ENCODE measurements around the gene ESPNL. TPM values are rescaled to one million over a fixed set of nuclear protein-coding genes. Genes with fewer than 3 reads are reported as not detected.
A peak's percentile ranks its signal among the peaks of the same experiment; 100 is the strongest.

The ESPNL gene
- polyA plus RNA-seq, 1 donor (not counting 4 experiments of a cell fraction or from before 2014, with no cell fraction given), result 0.16 TPM

DNA sequence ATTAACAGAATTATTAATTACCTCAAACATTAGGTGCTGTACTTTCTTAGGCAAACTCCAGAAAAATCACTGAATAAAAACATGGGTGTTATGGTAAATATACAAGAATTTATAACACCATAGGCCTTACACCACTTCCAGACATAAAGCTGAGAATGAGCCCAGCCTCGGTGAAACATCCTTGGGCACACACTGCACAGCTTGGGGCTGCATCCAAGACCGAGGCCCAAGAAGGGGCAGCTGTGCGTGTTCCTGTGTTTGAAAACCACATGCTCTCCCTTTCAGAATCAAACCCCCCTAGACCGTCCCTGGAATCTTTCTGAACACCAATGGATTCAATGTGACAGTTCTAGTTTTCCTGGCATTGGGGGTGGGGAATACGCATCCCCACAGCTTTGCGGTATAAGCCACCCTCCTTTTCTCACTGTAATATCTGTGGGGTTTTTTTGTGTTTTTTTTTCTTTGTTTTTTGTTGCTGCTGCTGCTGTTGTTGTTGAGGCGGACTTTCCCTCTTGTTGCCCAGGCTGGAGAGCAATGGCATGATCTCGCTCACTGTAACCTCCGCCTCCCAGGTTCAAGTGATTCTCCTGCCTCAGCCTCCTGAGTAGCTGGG lies 71.5 kb downstream of the ESPNL start:
- dilution Hi-C loops (cut with MboI; ENCODE audit: extremely low pct_ligation_motif_present, low sequenced_read_pairs), result no loop called here
- FAIRE-seq, result no peak

DNA sequence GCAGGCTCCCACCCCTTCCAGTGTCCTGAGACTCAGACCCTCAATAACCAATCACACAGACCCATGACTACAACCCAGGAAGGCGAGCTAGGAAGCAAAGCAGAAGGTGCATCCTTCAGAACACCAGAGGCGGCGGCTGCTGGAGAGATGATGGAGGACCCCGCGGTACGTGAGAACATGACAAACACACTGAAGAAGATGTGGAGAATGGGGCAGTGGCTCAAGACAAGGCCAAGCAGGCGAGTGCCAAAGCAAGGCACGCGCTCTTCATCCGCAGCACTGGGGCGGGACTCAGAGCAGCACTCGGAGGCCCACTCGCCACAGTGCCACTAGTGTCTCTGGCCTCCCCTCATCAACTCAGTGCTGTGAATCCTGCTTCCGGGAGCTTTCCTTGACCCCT lies 72.3 kb downstream of the ESPNL start:
- FAIRE-seq (no peak), DNase-seq (ENCODE audit: low read depth, low spot score) (no peak)
- dilution Hi-C loops (cut with MboI; ENCODE audit: extremely low pct_ligation_motif_present, low sequenced_read_pairs), result no loop called here
- H3K9me3 ChIP-seq (ENCODE audit: control insufficient read depth, low read depth, low read length), result no peaks in the 10 kb centered on the region
- H3K9me1 ChIP-seq (ENCODE audit: control insufficient read depth, extremely low read depth, insufficient read depth, low read length), result no peaks in the 10 kb centered on the region
- no peaks in the 10 kb centered on the region for H4K20me1 ChIP-seq (ENCODE audit: control insufficient read depth, extremely low read depth, insufficient read depth, low read length)
- no peak overlapping the region for H3K4me3 ChIP-seq (ENCODE audit: control insufficient read depth in 2 of 3, extremely low read depth in 1 of 3, insufficient read depth in 2 of 3, low read depth in 1 of 3, low read length in 3 of 3)
- no peak overlapping the region for H3K27ac ChIP-seq (ENCODE audit: control insufficient read depth, insufficient read depth, low read length)
- H3K36me3 ChIP-seq (ENCODE audit: control insufficient read depth in 2 of 2, extremely low read depth in 1 of 2, insufficient read depth in 2 of 2, low read length in 2 of 2), result peaks cover 26 to 63% of the 10 kb centered on the region in 2 experiments
- no peaks in the 10 kb centered on the region for H3K27me3 ChIP-seq (ENCODE audit: control insufficient read depth, extremely low read depth, insufficient read depth, low read length)
- TF ChIP-seq, protein P1, sequence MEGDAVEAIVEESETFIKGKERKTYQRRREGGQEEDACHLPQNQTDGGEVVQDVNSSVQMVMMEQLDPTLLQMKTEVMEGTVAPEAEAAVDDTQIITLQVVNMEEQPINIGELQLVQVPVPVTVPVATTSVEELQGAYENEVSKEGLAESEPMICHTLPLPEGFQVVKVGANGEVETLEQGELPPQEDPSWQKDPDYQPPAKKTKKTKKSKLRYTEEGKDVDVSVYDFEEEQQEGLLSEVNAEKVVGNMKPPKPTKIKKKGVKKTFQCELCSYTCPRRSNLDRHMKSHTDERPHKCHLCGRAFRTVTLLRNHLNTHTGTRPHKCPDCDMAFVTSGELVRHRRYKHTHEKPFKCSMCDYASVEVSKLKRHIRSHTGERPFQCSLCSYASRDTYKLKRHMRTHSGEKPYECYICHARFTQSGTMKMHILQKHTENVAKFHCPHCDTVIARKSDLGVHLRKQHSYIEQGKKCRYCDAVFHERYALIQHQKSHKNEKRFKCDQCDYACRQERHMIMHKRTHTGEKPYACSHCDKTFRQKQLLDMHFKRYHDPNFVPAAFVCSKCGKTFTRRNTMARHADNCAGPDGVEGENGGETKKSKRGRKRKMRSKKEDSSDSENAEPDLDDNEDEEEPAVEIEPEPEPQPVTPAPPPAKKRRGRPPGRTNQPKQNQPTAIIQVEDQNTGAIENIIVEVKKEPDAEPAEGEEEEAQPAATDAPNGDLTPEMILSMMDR (optimal IDR thresholded peaks at IDR 0.05 in 1 of 3, IDR thresholded peaks at IDR 0.05 in 1 of 3, conservative IDR thresholded peaks at IDR 0.05 in 1 of 3; ENCODE audit: extremely low read depth in 1 of 3, insufficient read depth in 2 of 3, low read length in 3 of 3), result no peak
- TF ChIP-seq EZH2 (IDR thresholded peaks at IDR 0.05; ENCODE audit: low read length), result no peak
- no peaks in the 10 kb centered on the region for H3K79me2 ChIP-seq (ENCODE audit: control insufficient read depth, insufficient read depth, low read length)
- H2AFZ ChIP-seq (ENCODE audit: control insufficient read depth, low read length), result no peak overlapping the region
- no peak overlapping the region for H3K9ac ChIP-seq (ENCODE audit: control insufficient read depth, extremely low read depth, insufficient read depth, low read length)
- no peak overlapping the region for H3K4me2 ChIP-seq (ENCODE audit: control insufficient read depth, extremely low read depth, insufficient read depth, low read depth, low read length)
- H3K4me1 ChIP-seq (ENCODE audit: control insufficient read depth, extremely low read depth, insufficient read depth, low read length), result peaks cover 44% of the 10 kb centered on the region

More for the DNA sequence above, 71.5 kb downstream of the ESPNL start:
- Histone ChIP-seq H3K36me3 (ENCODE audit: control insufficient read depth in 2 of 2, extremely low read depth in 1 of 2, insufficient read depth in 2 of 2, low read length in 2 of 2) (peaks cover 26 to 68% of the 10 kb centered on the region in 2 experiments), H3K4me3 (ENCODE audit: control insufficient read depth in 2 of 3, extremely low read depth in 1 of 3, insufficient read depth in 2 of 3, low read depth in 1 of 3, low read length in 3 of 3) (no peak overlapping the region), H3K9ac (ENCODE audit: control insufficient read depth, extremely low read depth, insufficient read depth, low read length) (no peak overlapping the region), H3K9me3 (ENCODE audit: control insufficient read depth, low read depth, low read length) (no peaks in the 10 kb centered on the region), H3K27me3 (ENCODE audit: control insufficient read depth, extremely low read depth, insufficient read depth, low read length) (no peaks in the 10 kb centered on the region), H3K79me2 (ENCODE audit: control insufficient read depth, insufficient read depth, low read length) (no peaks in the 10 kb centered on the region), H4K20me1 (ENCODE audit: control insufficient read depth, extremely low read depth, insufficient read depth, low read length) (no peaks in the 10 kb centered on the region), H3K4me1 (ENCODE audit: control insufficient read depth, extremely low read depth, insufficient read depth, low read length) (peaks cover 44% of the 10 kb centered on the region), H2AFZ (ENCODE audit: control insufficient read depth, low read length) (no peak overlapping the region), H3K27ac (ENCODE audit: control insufficient read depth, insufficient read depth, low read length) (peak overlapping the region; percentile 44), H3K9me1 (ENCODE audit: control insufficient read depth, extremely low read depth, insufficient read depth, low read length) (no peaks in the 10 kb centered on the region), H3K4me2 (ENCODE audit: control insufficient read depth, extremely low read depth, insufficient read depth, low read depth, low read length) (no peak overlapping the region)
- no peak for DNase-seq (ENCODE audit: low read depth, low spot score)
- TF ChIP-seq, protein P1 (optimal IDR thresholded peaks at IDR 0.05 in 1 of 3, IDR thresholded peaks at IDR 0.05 in 1 of 3, conservative IDR thresholded peaks at IDR 0.05 in 1 of 3; ENCODE audit: extremely low read depth in 1 of 3, insufficient read depth in 2 of 3, low read length in 3 of 3), result no peak
- no peak for TF ChIP-seq EZH2 (IDR thresholded peaks at IDR 0.05; ENCODE audit: low read length)
